MM.1S (cell line): ENCODE data around the gene MSI2.

ENCODE experiments used
- CTCF ChIP-seq: fragments of 300-600 bp; sonication (generic); IDR thresholded peaks from 2 replicates; pipeline ENCODE4 v1.5.1; 2016; ENCODE audit warnings: antibody characterized with exemption, low read length, mixed read lengths
- EZH2 ChIP-seq: fragments of 300-600 bp; sonication (generic); optimal IDR thresholded peaks from 2 replicates; pipeline ENCODE3; 2017; ENCODE audit warnings: low read depth, mild to moderate bottlenecking, antibody characterized with exemption, low read length, mixed read lengths

GRCh38 chr17:57305144-57305728 lies 48.9 kb downstream of the MSI2 start:
- TF ChIP-seq CTCF (no peak), EZH2 (no peak)
